K562 (cell line): ENCODE results near the gene NUP62. TPM values are rescaled to one million over a fixed set of nuclear protein-coding genes. Genes with fewer than 3 reads are reported as not detected.
A peak's percentile ranks its signal among the peaks of the same experiment; 100 is the strongest.

Source experiments
- BRF2 ChIP-seq: IDR thresholded peaks from 3 replicates; pipeline ENCODE4 v1.6.1; 2011; ENCODE audit warnings: borderline replicate concordance, mild to moderate bottlenecking; ENCODE audit not compliant: insufficient read length, insufficient read depth
- EGR1 ChIP-seq: fragments of 450-650 bp; conservative IDR thresholded peaks from 2 replicates; pipeline ENCODE4 v1.6.1; 2017; ENCODE audit warnings: mild to moderate bottlenecking
- FOXJ2 ChIP-seq: fragments of 200-800 bp; sonication (Bioruptor generic); IDR thresholded peaks from 2 replicates; pipeline ENCODE4 v1.6.1; 2016; ENCODE audit warnings: missing genetic modification characterization, missing compliant biosample characterization
- HBP1 ChIP-seq: fragments of 450-650 bp; formaldehyde crosslinking; IDR thresholded peaks from 2 replicates; pipeline ENCODE4 v1.4.0; 2022; ENCODE audit warnings: missing genetic modification characterization
- HCFC1 ChIP-seq: IDR thresholded peaks from 2 replicates; pipeline ENCODE4 v1.6.1; 2012; ENCODE audit warnings: low read depth, low read length, improper control_type of control experiment
- HES1 ChIP-seq: fragments of 450-650 bp; IDR thresholded peaks from 2 replicates; pipeline ENCODE4 v1.6.1; 2016; ENCODE audit warnings: low read depth, mild to moderate bottlenecking, moderate library complexity
- NR3C1 ChIP-seq: sonication (generic); formaldehyde crosslinking; IDR thresholded peaks from 2 replicates; pipeline ENCODE4 v1.8.1; 2022; ENCODE audit warnings: missing genetic modification reagents
- STAT6 ChIP-seq: sonication (generic); formaldehyde crosslinking; IDR thresholded peaks from 2 replicates; pipeline ENCODE4 v1.8.1; 2023; ENCODE audit warnings: mild to moderate bottlenecking, missing genetic modification reagents
- THAP7 ChIP-seq: fragments of 250-450 bp; sonication (Bioruptor Pico); IDR thresholded peaks from 2 replicates; pipeline ENCODE4 v1.5.0; 2021
- ZNF224 ChIP-seq: sonication (generic); formaldehyde crosslinking; IDR thresholded peaks from 2 replicates; pipeline ENCODE4 v1.8.0; 2022; ENCODE audit warnings: mild to moderate bottlenecking, missing genetic modification reagents
- ZNF274 ChIP-seq: IDR thresholded peaks from 2 replicates; pipeline ENCODE4 v1.6.1; 2011; ENCODE audit warnings: low read depth, mild to moderate bottlenecking, low read length, moderate library complexity, borderline replicate concordance
- ZNF280B ChIP-seq: fragments of 250-450 bp; sonication (Bioruptor Pico); IDR thresholded peaks from 2 replicates; pipeline ENCODE4 v1.5.1; 2021; ENCODE audit warnings: mild to moderate bottlenecking
- ZNF592 ChIP-seq: fragments of 450-650 bp; IDR thresholded peaks from 2 replicates; pipeline ENCODE4 v1.6.1; 2017; ENCODE audit warnings: antibody characterized with exemption, mild to moderate bottlenecking
- polyA plus RNA-seq, 8 experiments: library from polyadenylated mRNA; depleted of rRNA in 4 of 8; stranded (reverse) in 5 of 8; unstranded in 3 of 8; fragments of >200 nt; fragmentation: Nextera tagmentation in 2 of 8; fragmentation: Illumina TruSeq in 1 of 8; extraction: Ambion mirVana in 2 of 8; extraction: Trizol in 1 of 8; gene quantifications; 2 replicates each; pipeline versions ENCODE4 v1.2.1 to v1.2.3, GENCODE V29; 2011 to 2014; ENCODE audit warnings: inconsistent platforms in 1 of 8, missing spikeins in 1 of 8
- total RNA-seq, 7 experiments: library from RNA; depleted of rRNA in 6 of 7; stranded (reverse); fragments of >200 nt in 6 of 7; fragmentation: Illumina TruSeq in 2 of 7; extraction: Trizol in 2 of 7; gene quantifications; 2 replicates each; pipeline versions ENCODE4 v1.2.1 to v1.2.3, GENCODE V29; 2011 to 2021; ENCODE audit warnings: low replicate concordance in 1 of 7

NUP62 gene
- total and polyA plus RNA-seq, 9 of the 15 experiments (the other 6 are each of a cell fraction or from before 2014, with no cell fraction given) = 16.9 to 109 (median 66.0) TPM

- TF ChIP-seq ZNF592 (no peak), HES1 (no peak), HCFC1 (peak; percentile 79), NR3C1 (no peak), EGR1 (peak; percentile 83), ZNF280B (no peak), HBP1 (CRISPR knock-in tag) (no peak), STAT6 (CRISPR knock-in tag) (0 out of 2 replicates have a peak, but pooled peaks have one; percentile 42), FOXJ2 (tag) (peak; percentile 95), ZNF224 (no peak), THAP7 (CRISPR knock-in tag) (no peak), ZNF274 (no peak), BRF2 (no peak)
Observed at GRCh38 chr19:49877020-49877878, 52.1 kb downstream of the NUP62 start, which contains the start of the genes AKT1S1 and TBC1D17 (continued).
